WTC11 (cell line): ENCODE results near the gene TUBB1. TPM values are rescaled to one million over a fixed set of nuclear protein-coding genes. Genes with fewer than 3 reads are reported as not detected.

Source experiments
- ATAC-seq: fragments of 200-7000 bp; cut with Tn5 transposase; 2 replicates; pipeline ENCODE4 v1.10.0; 2021; ENCODE audit warnings: mild to moderate bottlenecking, moderate library complexity
- CTCF ChIA-PET: fragments of 300-600 bp; sonication (Branson Sonifier 250); formaldehyde crosslinking; loops from one replicate; lab custom pipeline; 2021; ENCODE audit warnings: antibody characterized with exemption; lab: Charles Lee
- POLR2A ChIA-PET: fragments of 350-600 bp; sonication (Branson Sonifier 250); formaldehyde crosslinking; loops from one replicate; lab custom pipeline; 2021; ENCODE audit warnings: antibody characterized with exemption; lab: Charles Lee
- DNase-seq: peaks from one replicate; pipeline ENCODE4 v3.0.0; 2021; ENCODE audit warnings: low spot score
- H3K27ac Mint-ChIP-seq: 2 replicates; pipeline ENCODE4 v1.8.0; 2021; ENCODE audit warnings: mixed read lengths
- H3K27me3 Mint-ChIP-seq: 2 replicates; pipeline ENCODE4 v1.8.0; 2021; ENCODE audit warnings: low read depth, mild to moderate bottlenecking, moderate library complexity, mixed read lengths
- H3K36me3 Mint-ChIP-seq: 2 replicates; pipeline ENCODE4 v1.8.0; 2021; ENCODE audit warnings: mixed read lengths
- H3K4me1 Mint-ChIP-seq: 2 replicates; pipeline ENCODE4 v1.8.0; 2022; ENCODE audit warnings: mixed read lengths
- H3K4me3 Mint-ChIP-seq: 2 replicates; pipeline ENCODE4 v1.8.0; 2021; ENCODE audit warnings: mild to moderate bottlenecking, moderate library complexity, mixed read lengths
- H3K9me3 Mint-ChIP-seq: 2 replicates; pipeline ENCODE4 v1.8.0; 2021; ENCODE audit warnings: mixed read lengths
- AFF4 ChIP-seq: sonication (generic); formaldehyde crosslinking; IDR thresholded peaks from 2 replicates; pipeline ENCODE4 v1.8.1; 2023; ENCODE audit warnings: mild to moderate bottlenecking, missing genetic modification reagents, borderline replicate concordance
- ATF3 ChIP-seq: sonication (generic); formaldehyde crosslinking; conservative IDR thresholded peaks from 2 replicates; pipeline ENCODE4 v1.8.1; 2022; ENCODE audit warnings: mild to moderate bottlenecking, missing genetic modification reagents
- CBFB ChIP-seq: sonication (generic); formaldehyde crosslinking; IDR thresholded peaks from 2 replicates; pipeline ENCODE4 v1.8.1; 2022; ENCODE audit warnings: mild to moderate bottlenecking, low read depth, missing genetic modification reagents
- CREB1 ChIP-seq: sonication (generic); formaldehyde crosslinking; IDR thresholded peaks from 2 replicates; pipeline ENCODE4 v1.8.0; 2023; ENCODE audit warnings: mild to moderate bottlenecking, missing genetic modification reagents
- CTCF ChIP-seq: fragments of 200-600 bp; IDR thresholded peaks from 2 replicates; pipeline ENCODE4 v1.8.0; 2022; ENCODE audit warnings: antibody characterized with exemption
- ELF4 ChIP-seq: sonication (generic); formaldehyde crosslinking; IDR thresholded peaks from 2 replicates; pipeline ENCODE4 v1.8.1; 2022; ENCODE audit warnings: low read depth, mild to moderate bottlenecking, moderate library complexity, missing genetic modification reagents
- GABPB1 ChIP-seq: sonication (generic); formaldehyde crosslinking; IDR thresholded peaks from 2 replicates; pipeline ENCODE4 v1.8.1; 2023; ENCODE audit warnings: mild to moderate bottlenecking, missing genetic modification reagents
- GTF2I ChIP-seq: fragments of 250-450 bp; sonication (Bioruptor Pico); conservative IDR thresholded peaks from 2 replicates; pipeline ENCODE4 v1.4.0; 2021; ENCODE audit warnings: mild to moderate bottlenecking
- MYBL2 ChIP-seq: sonication (generic); formaldehyde crosslinking; IDR thresholded peaks from 2 replicates; pipeline ENCODE4 v1.8.1; 2023; ENCODE audit warnings: mild to moderate bottlenecking, moderate library complexity, missing genetic modification reagents
- OVOL2 ChIP-seq: fragments of 250-450 bp; sonication (Bioruptor Pico); IDR thresholded peaks from 2 replicates; pipeline ENCODE4 v1.9.0; 2021; ENCODE audit warnings: mild to moderate bottlenecking, borderline replicate concordance
- STAT6 ChIP-seq: sonication (generic); formaldehyde crosslinking; conservative IDR thresholded peaks from 2 replicates; pipeline ENCODE4 v1.8.1; 2023; ENCODE audit warnings: mild to moderate bottlenecking, low read depth, missing genetic modification reagents, moderate library complexity
- ZNF425 ChIP-seq: fragments of 250-450 bp; sonication (Bioruptor Pico); conservative IDR thresholded peaks from 2 replicates; pipeline ENCODE4 v1.9.0; 2021; ENCODE audit warnings: mild to moderate bottlenecking
- ZNF512 ChIP-seq: sonication (generic); formaldehyde crosslinking; IDR thresholded peaks from 2 replicates; pipeline ENCODE4 v1.8.1; 2022; ENCODE audit warnings: missing genetic modification reagents, borderline replicate concordance
- total RNA-seq: library from RNA; stranded (reverse); gene quantifications from 3 replicates; pipeline ENCODE4 v1.2.3, GENCODE V29; 2021

The TUBB1 gene
- total RNA-seq, 1 experiment from 2014 or later: not detected

- TF ChIP-seq AFF4 (CRISPR knock-in tag) (no peak), CTCF (no peak), ATF3 (CRISPR knock-in tag) (no peak)
Observed at GRCh38 chr20:58990651-58991445, 28.4 kb upstream of the TUBB1 start (continued).

- POLR2A ChIA-PET: no interaction called here
- H3K36me3 Mint-ChIP-seq: peaks cover 87% of the 10 kb centered on the region
Observed at GRCh38 chr20:58991715-58992114, 27.5 kb upstream of the TUBB1 start.

More at GRCh38 chr20:58991715-58992114, 27.5 kb upstream of the TUBB1 start:
- no peak for DNase-seq
- no peak overlapping the region for H3K27ac Mint-ChIP-seq
- no peak for ATAC-seq
- CTCF ChIA-PET: no interaction called here
- H3K4me1 Mint-ChIP-seq: no peaks in the 10 kb centered on the region
- H3K9me3 Mint-ChIP-seq: no peaks in the 10 kb centered on the region
- H3K27me3 Mint-ChIP-seq: no peaks in the 10 kb centered on the region
- TF ChIP-seq CREB1 (CRISPR knock-in tag) (no peak), GABPB1 (CRISPR knock-in tag) (no peak), OVOL2 (CRISPR knock-in tag) (no peak), GTF2I (CRISPR knock-in tag) (no peak), CBFB (CRISPR knock-in tag) (no peak), ZNF512 (CRISPR knock-in tag) (no peak), ZNF425 (CRISPR knock-in tag) (no peak), ELF4 (CRISPR knock-in tag) (no peak), MYBL2 (no peak), STAT6 (CRISPR knock-in tag) (no peak)
- H3K4me3 Mint-ChIP-seq: no peak overlapping the region
